ENCODE data around the gene PDE2A. TPM values are rescaled to one million over a fixed set of nuclear protein-coding genes. Genes with fewer than 3 reads are reported as not detected.
A peak's percentile ranks its signal among the peaks of the same experiment; 100 is the strongest.

The PDE2A gene
- total RNA-seq, 2 experiments from 2014 or later, result 0.40 to 0.48 TPM

DNA sequence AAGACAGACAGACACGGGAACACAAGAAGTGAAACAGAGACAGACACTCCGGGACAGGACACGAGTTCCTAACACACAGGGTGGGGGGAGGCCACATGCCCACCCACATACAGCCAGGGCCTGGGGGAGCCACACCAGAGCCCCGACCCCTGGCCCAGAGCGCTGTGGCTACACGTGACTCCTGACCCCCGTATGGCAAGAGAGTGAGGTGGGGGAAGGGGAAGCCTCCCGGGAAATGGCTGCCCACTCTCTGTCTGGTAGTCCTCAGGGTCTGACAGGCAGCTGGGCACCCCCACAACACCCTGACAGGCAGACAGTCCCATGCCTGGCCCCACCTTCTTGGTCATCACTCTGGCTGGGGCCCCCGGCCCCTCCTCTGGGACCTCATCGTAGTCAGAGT is 38.6 kb upstream of the PDE2A start:
- ChIA-PET CTCF (no interaction called here), POLR2A (no interaction called here)
- no peak for DNase-seq
- no peak overlapping the region for H3K4me3 Mint-ChIP-seq
- H3K36me3 Mint-ChIP-seq (ENCODE audit: low read depth), result peaks cover 19% of the 10 kb centered on the region
- H3K9me3 Mint-ChIP-seq, result no peaks in the 10 kb centered on the region
- no peak overlapping the region for H3K27ac Mint-ChIP-seq
- H3K4me1 Mint-ChIP-seq, result peaks cover 13% of the 10 kb centered on the region
- H3K27me3 Mint-ChIP-seq, result no peaks in the 10 kb centered on the region

DNA sequence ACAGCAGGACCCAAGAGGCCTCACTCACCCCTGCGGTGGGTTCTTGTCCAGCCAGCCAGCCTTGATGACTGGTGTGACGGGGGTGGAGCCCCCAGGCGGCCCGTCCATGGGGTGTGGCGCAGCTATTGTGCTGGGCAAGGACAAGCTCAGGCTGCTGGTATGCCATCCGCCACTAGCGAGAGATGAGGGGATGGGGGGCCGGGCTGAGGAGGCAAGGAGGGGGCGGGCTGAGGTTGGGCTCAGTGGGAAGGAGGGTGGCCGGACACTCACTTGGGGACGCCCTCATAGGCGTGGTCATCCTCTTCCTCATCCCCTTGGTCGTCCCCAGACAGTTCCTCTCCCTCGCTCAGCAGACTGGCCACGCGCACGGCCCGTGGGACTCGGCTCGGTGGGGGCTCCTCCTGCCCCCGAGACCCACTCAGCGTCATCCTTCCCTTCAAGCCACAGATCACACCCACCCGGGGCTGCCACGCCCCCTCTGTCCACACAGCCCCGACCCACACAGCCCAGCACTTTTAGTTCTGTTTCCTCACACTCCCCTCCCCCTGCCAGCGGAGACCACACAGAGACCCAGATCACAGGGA is 38.0 kb upstream of the PDE2A start:
- Mint-ChIP-seq H3K4me3 (no peak overlapping the region), H3K4me1 (peaks cover 10% of the 10 kb centered on the region), H3K9me3 (no peaks in the 10 kb centered on the region), H3K36me3 (ENCODE audit: low read depth) (peaks cover 23% of the 10 kb centered on the region), H3K27ac (no peak overlapping the region), H3K27me3 (no peaks in the 10 kb centered on the region)
- no peak for DNase-seq
- ChIA-PET CTCF (no interaction called here), POLR2A (no interaction called here)

DNA sequence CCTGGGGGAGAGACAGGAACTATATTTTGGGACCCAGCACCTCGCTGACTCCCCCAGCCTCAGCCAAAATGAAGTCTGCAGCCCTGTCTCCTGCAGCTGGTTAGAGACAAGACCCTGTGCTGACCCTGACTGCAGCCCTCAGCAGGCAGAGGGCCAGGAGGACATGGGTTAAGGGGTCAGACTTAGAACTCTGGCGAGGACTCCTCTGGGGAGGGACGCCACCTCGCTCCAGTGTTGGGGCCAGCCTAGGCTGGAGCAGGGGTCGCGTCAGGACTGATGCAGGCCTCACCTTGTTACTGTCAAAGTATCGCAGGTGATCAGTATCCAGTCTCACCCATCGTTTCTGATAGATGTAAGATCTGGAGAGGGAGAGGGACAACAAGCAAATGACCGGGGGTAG is 36.9 kb upstream of the PDE2A start:
- peaks cover 10% of the 10 kb centered on the region for H3K4me1 Mint-ChIP-seq
- CTCF ChIA-PET, result no interaction called here
- peak overlapping the region; percentile 9 for H3K27ac Mint-ChIP-seq
- H3K9me3 Mint-ChIP-seq, result no peaks in the 10 kb centered on the region
- H3K36me3 Mint-ChIP-seq (ENCODE audit: low read depth), result peaks cover 32% of the 10 kb centered on the region
- H3K27me3 Mint-ChIP-seq, result no peaks in the 10 kb centered on the region
- DNase-seq, result no peak
- no peak overlapping the region for H3K4me3 Mint-ChIP-seq
- POLR2A ChIA-PET, result no interaction called here

DNA sequence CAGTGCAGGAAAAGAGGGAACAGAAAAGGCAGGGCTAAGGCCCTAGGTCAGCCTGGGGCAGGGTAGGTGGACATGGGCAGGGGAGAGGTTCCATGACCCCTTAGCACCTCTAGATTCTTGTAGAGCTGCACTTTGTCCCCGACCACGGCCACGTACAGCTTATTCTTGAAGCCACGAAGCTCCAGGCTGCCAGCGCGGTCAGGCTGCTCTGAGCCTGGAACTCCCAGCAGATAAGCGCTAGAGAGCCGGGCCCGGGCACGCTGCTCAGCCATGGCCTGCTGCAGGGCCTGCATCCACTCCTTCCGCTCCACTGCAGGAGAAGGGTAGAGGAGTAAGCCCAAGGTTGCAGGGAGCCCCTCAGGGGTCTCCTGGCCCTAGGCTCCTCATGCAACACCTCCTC is 36.1 kb upstream of the PDE2A start:
- POLR2A ChIA-PET, result no interaction called here
- Mint-ChIP-seq H3K36me3 (ENCODE audit: low read depth) (peaks cover 33% of the 10 kb centered on the region), H3K4me3 (no peak overlapping the region), H3K27me3 (no peaks in the 10 kb centered on the region), H3K27ac (no peak overlapping the region), H3K9me3 (no peaks in the 10 kb centered on the region), H3K4me1 (peaks cover 9% of the 10 kb centered on the region)
- CTCF ChIA-PET, result no interaction called here
- DNase-seq, result no peak

DNA sequence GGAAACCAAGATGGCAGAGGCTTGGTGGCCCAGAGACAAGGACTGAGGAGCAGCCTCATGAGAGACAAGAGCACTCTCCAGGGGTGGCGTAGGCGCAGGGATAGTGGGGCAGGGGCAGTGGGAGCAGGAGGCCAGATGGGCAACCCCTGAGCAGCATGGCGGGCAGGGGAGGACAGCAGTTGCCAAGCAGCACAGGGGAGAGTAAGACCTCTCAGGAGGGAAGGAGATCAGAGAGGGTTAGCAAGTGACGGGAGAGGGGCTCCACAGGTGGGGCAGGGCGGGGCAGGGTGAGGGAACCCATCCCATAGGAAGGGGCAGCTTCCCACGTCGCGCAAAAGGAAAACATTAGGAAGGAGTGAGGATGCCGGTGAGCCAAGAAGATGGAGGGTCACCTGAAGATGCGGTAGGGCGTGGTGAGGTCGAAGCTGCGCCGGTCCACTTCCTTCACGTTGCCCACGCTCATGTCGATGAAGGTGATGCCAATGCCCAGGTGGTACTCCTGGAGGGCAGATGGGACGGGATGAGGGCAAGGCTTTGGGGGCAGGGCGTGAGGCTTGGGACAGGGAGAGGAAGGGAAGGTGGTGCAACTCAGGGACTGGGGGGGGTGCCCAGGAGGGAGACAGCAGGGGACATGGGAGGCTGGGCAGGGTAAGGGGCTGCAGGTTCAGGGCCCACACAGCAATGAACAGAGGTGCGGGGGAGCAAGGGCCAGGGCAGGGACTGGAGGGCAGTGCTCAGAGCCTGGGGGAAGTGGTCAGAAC is 35.4 kb upstream of the PDE2A start:
- peaks cover 33% of the 10 kb centered on the region for H3K36me3 Mint-ChIP-seq (ENCODE audit: low read depth)
- CTCF ChIA-PET, result interaction anchor here (0.7 kb wide), 1 partner anchor 65 kb away, joined by 6 read pairs; no protein-coding TSS in a partner anchor
- POLR2A ChIA-PET, result no interaction called here

DNA sequence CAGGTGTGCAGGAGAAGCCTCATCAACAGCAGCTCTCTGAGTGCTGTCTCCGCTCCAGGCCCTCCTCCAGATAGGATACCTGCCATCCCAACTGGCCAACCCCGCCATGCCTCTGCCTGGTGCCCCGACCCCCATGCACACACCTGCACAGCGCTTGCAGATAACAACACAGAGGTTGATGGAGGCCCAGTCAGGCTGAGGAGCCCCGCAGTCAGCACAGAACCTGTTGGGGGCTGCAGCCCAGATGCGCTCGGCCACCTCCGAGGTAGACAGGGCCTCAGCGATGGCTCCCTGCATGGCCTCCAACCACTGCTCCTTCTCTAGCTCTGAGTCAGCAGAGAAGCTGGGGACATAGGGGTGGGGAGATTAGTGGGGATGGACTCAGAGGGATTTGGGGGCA is 32.8 kb upstream of the PDE2A start:
- Mint-ChIP-seq H3K4me1 (no peaks in the 10 kb centered on the region), H3K27me3 (no peaks in the 10 kb centered on the region), H3K9me3 (no peaks in the 10 kb centered on the region), H3K4me3 (no peak overlapping the region), H3K36me3 (ENCODE audit: low read depth) (peaks cover 27% of the 10 kb centered on the region), H3K27ac (no peak overlapping the region)
- CTCF ChIA-PET, result interaction anchor here (1.3 to 1.6 kb wide), 2 partner anchors 9 to 22 kb away, joined by 3 read pairs; no protein-coding TSS in a partner anchor
- DNase-seq, result no peak
- POLR2A ChIA-PET, result no interaction called here

More for the DNA sequence above, 35.4 kb upstream of the PDE2A start:
- DNase-seq, result no peak
- no peaks in the 10 kb centered on the region for H3K9me3 Mint-ChIP-seq
- no peak overlapping the region for H3K4me3 Mint-ChIP-seq
- H3K4me1 Mint-ChIP-seq, result peaks cover 5% of the 10 kb centered on the region
- no peak overlapping the region for H3K27ac Mint-ChIP-seq
- H3K27me3 Mint-ChIP-seq, result no peaks in the 10 kb centered on the region

DNA sequence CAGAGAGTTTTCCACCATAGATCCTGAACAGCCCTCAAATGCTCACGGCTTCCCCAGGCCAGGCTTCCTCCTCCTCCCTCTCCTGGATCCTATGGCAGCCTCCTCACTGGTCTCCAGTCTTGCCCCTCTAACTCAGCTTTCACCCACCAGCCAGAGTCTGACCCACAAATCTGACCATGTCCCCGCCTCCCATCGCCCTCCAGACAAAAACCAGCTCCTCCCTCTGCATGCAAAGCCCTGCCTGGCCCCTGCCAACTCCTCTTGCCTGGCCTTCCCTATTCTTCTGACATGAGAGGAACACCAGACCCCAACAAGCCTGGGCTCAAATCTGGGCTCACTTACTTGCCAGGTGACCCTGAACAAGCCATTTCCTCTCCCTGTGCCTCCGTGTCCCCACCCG is 32.4 kb upstream of the PDE2A start:
- peaks cover 30% of the 10 kb centered on the region for H3K36me3 Mint-ChIP-seq (ENCODE audit: low read depth)
- no peaks in the 10 kb centered on the region for H3K27me3 Mint-ChIP-seq
- no peak for DNase-seq
- CTCF ChIA-PET, result interaction anchor here (1.3 to 1.6 kb wide), 2 partner anchors 10 to 22 kb away, joined by 3 read pairs; no protein-coding TSS in a partner anchor
- POLR2A ChIA-PET, result no interaction called here
- no peak overlapping the region for H3K4me3 Mint-ChIP-seq
- H3K4me1 Mint-ChIP-seq, result no peaks in the 10 kb centered on the region
- H3K27ac Mint-ChIP-seq, result peak overlapping the region; percentile 65
- H3K9me3 Mint-ChIP-seq, result no peaks in the 10 kb centered on the region

DNA sequence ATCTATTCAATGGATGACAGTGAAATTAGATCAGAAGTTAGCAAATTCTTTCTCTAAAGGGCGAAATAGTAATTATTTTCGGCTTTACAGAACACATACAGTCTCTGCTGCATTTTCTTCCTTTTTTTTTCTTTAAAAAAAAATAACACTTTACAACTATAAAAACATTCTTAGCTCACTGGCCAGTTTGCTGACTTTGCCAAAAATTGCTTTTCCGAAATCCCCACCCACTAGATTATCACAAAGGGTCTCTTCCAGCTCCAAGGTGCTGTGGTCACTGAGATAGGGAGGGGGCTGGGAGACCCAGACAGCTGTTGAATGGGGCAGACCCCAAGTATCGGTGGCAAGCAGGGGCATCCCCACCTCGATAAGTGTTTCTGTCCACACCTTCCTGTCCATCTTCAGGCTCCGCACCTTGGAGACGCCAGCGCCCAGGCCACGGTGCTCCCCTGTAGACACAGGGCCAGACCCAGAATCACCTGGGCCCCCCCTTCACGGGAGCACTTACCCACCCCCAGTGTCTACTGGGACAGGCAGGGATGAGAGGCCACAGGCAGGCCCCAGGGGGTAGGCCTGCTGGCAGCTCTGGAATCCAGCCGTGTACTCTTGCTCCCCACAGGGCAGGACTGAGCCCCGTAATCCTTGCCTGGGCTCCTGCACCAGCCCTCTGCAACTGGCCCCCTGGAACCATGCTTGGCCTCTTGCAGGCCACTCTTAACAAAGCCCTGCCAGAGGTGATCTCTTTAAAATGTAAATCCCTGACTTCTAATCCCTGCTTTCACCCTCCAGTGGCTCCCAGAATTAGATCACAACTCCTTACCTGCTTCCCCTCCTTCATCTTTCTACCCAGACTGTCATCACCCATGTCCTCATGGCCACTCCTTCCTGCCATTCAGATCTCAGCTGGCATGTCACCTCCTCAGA is 31.5 kb upstream of the PDE2A start:
- no peak overlapping the region for H3K27ac Mint-ChIP-seq
- H3K9me3 Mint-ChIP-seq, result no peaks in the 10 kb centered on the region
- no peak for DNase-seq
- no peak overlapping the region for H3K4me3 Mint-ChIP-seq
- ChIA-PET POLR2A (no interaction called here), CTCF (interaction anchor here (1.3 to 1.6 kb wide), 2 partner anchors 11 to 21 kb away, joined by 3 read pairs; no protein-coding TSS in a partner anchor)
- no peaks in the 10 kb centered on the region for H3K27me3 Mint-ChIP-seq
- H3K4me1 Mint-ChIP-seq, result no peaks in the 10 kb centered on the region
- peaks cover 31% of the 10 kb centered on the region for H3K36me3 Mint-ChIP-seq (ENCODE audit: low read depth)

DNA sequence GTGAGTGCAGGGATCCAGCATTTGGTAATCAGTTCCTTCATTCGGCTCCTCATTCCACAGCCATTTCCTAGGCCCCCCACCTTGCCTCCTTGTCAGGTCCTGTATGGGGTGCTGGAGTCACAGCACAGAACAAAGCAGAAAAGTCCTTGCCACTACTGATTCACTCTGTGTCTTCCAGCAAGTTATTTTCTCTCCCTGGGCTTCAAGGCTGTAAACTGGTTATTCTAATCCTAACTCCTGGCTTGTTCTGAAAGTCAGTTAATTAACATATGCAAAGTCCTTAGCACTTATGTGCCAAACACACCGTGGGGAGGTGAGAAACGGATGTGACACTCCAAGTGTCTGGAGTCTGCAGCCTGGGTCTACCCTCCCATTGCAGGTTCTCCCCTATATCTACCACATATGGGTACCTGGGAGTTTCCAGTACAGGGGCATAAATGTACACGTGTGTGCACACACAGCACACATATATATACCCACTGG is 30.6 kb upstream of the PDE2A start:
- H3K36me3 Mint-ChIP-seq (ENCODE audit: low read depth), result peaks cover 33% of the 10 kb centered on the region
- H3K9me3 Mint-ChIP-seq, result no peaks in the 10 kb centered on the region
- no peaks in the 10 kb centered on the region for H3K27me3 Mint-ChIP-seq
- H3K4me3 Mint-ChIP-seq, result no peak overlapping the region
- ChIA-PET CTCF (interaction anchor here (0.6 to 1.3 kb wide), 2 partner anchors 20 to 37 kb away, joined by 3 to 4 read pairs; no protein-coding TSS in a partner anchor), POLR2A (no interaction called here)
- H3K27ac Mint-ChIP-seq, result no peak overlapping the region
- no peaks in the 10 kb centered on the region for H3K4me1 Mint-ChIP-seq
- no peak for DNase-seq

DNA sequence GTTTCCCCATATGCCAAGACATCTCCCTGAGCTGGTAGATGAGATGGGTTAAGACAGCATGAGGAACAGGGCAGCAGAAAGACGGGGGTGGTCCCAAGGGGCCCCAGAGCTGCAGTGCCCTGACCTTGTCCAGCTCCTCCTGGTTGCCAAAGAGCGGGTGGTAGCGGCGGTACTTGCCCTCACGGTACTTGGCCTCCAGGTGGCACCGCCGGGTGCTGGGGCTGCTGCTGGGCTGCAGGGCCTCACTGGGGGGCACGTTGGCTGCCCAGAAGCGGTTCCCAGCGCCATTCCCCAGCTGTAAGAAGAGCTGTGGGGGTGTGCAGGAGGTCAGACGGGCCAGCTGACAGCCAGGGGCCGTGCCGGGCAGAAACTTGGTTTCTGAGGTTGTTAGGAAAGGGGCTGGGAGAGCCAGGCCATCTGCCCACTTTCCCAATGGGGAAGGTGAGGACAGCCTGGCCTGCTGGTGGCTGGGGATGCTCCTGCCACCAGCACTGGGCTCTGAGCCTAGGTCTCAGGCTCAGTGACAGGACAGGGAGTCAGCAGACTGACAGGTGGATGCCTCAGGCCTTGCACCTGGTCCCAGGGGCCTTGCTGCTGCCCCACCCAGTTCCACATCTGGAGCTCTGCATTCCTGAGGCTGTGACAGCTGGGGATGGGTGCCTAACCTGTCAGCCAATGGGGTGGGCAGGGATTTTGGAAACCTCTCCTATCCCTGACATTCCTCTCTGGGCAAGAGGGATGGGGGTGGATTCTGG is 30.0 kb upstream of the PDE2A start:
- H3K9me3 Mint-ChIP-seq, result no peaks in the 10 kb centered on the region
- ChIA-PET POLR2A (no interaction called here), CTCF (interaction anchor here (0.5 to 1.3 kb wide), 4 partner anchors 20 to 663 kb away, joined by 3 to 5 read pairs (median 4); no protein-coding TSS in a partner anchor)
- no peaks in the 10 kb centered on the region for H3K27me3 Mint-ChIP-seq
- DNase-seq, result no peak
- peaks cover 35% of the 10 kb centered on the region for H3K36me3 Mint-ChIP-seq (ENCODE audit: low read depth)
- H3K4me3 Mint-ChIP-seq, result no peak overlapping the region
- no peak overlapping the region for H3K27ac Mint-ChIP-seq
- H3K4me1 Mint-ChIP-seq, result no peaks in the 10 kb centered on the region

DNA sequence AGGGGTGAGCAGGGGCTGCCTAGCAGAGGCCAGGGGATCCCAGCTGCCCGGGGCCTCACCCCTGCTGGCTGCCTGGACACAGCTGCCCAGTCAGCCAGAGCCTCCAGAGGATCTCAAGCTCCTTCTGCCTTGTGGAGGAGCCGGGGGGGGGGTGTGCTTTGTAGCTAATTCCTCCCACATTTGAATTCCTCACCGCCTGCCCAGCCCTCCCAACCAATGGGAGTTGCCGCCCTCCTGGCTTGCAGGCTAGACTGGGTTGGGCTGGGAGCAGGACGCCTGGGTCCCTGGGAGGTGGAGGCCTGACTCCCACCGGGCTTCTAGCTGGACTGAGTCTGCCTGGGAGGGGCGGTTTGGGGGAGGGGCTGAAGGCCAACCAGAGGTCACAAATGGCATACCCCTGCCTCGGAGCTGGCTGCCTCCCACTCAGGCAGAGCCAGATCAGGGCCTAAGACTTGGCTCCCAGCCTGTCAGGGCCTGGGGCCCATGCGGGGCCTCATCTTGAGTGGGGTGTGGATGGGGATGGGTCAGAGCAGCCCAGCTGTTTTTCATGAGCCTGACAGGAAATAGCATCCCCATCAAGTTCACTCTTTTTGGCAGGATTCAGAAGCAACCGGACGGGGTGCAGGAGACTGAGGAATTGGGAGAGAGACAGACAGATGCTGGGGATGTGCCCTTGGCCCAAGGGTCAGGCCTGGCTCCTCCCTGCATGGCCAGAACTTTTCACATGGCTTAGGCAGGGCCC is 29.2 kb upstream of the PDE2A start:
- Mint-ChIP-seq H3K4me1 (no peaks in the 10 kb centered on the region), H3K27me3 (no peaks in the 10 kb centered on the region), H3K4me3 (no peak overlapping the region), H3K9me3 (no peaks in the 10 kb centered on the region), H3K27ac (no peak overlapping the region), H3K36me3 (ENCODE audit: low read depth) (peaks cover 34% of the 10 kb centered on the region)
- no peak for DNase-seq
- POLR2A ChIA-PET, result no interaction called here
- CTCF ChIA-PET, result interaction anchor here (0.5 to 1.3 kb wide), 3 partner anchors 19 to 664 kb away, joined by 4 to 5 read pairs (median 4); no protein-coding TSS in a partner anchor
